Cardiac muscle cell (in vitro differentiated cells and primary cell): Measurements from ENCODE around the gene CD4. TPM values are rescaled to one million over a fixed set of nuclear protein-coding genes. Genes with fewer than 3 reads are reported as not detected.

Experiments used
- DNase-seq, 2 donors: peaks; one replicate each; pipeline versions ENCODE4 v3.0.0 to v3.0.0-alpha.2; 2010 to 2017; ENCODE audit warnings: low read depth in 1 of 2, low spot score in 1 of 2
- H3K27ac ChIP-seq: fragments of 200-600 bp; sonication (generic); 2 replicates; pipeline ENCODE4 v1.5.1; 2016
- H3K27me3 ChIP-seq: fragments of 200-600 bp; sonication (generic); 2 replicates; pipeline ENCODE4 v1.6.0; 2016; ENCODE audit warnings: control low read depth
- H3K36me3 ChIP-seq: fragments of 200-600 bp; sonication (generic); 2 replicates; pipeline ENCODE4 v1.5.1; 2016; ENCODE audit warnings: control low read depth
- H3K4me1 ChIP-seq: fragments of 200-600 bp; sonication (generic); 2 replicates; pipeline ENCODE4 v1.8.1; 2017; ENCODE audit warnings: low read depth, mild to moderate bottlenecking, mixed run types
- H3K4me3 ChIP-seq: fragments of 200-600 bp; sonication (generic); 2 replicates; pipeline ENCODE4 v1.5.1; 2016; ENCODE audit warnings: mild to moderate bottlenecking
- H3K9me3 ChIP-seq: fragments of 200-600 bp; sonication (generic); 2 replicates; pipeline ENCODE4 v1.5.1; 2017; ENCODE audit warnings: low read depth, mild to moderate bottlenecking, control low read depth
- polyA plus RNA-seq: library from polyadenylated mRNA; unstranded; fragments of >200 nt; fragmentation: Nextera tagmentation; extraction: Ambion mirVana; gene quantifications from 2 replicates; pipeline ENCODE4 v1.2.1, GENCODE V29; 2016
- total RNA-seq: library from RNA; depleted of rRNA; stranded (reverse); fragments of >200 nt; gene quantifications from 2 replicates; pipeline ENCODE4 v1.2.3, GENCODE V29; 2016
- TF ChIP-seq, protein P1 (sequence below): IDR thresholded peaks from 2 replicates; pipeline ENCODE4 v1.5.1; 2012; ENCODE audit warnings: low read depth, mild to moderate bottlenecking, low read length

Gene CD4
- total and polyA plus RNA-seq, 2 experiments from 2014 or later = 3.3 to 5.9 TPM

DNA sequence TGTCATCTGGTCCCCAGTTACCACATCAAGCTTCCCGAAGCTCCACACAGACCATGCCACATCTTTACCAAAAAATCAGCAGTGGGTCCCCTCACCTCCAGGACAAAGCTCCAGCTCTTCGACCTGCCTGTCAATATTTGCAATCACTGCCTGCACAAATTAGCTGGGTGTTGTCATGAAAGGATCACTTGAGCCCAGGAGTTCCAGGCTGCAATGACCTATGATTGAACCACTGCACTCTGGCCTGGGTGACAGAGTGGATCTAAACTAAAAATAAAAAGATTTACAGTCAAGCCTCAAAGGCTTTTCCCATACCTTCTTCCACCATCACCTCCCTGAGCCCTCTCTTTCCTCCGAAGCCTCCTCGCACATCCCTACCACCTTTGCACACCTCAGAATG lies 7.2 kb downstream of the CD4 start:
- Histone ChIP-seq H3K4me3 (no peak overlapping the region), H3K4me1 (peaks cover 21% of the 10 kb centered on the region), H3K27me3 (no peaks in the 10 kb centered on the region), H3K9me3 (no peaks in the 10 kb centered on the region), H3K27ac (no peak overlapping the region), H3K36me3 (no peaks in the 10 kb centered on the region)
- TF ChIP-seq, protein P1, sequence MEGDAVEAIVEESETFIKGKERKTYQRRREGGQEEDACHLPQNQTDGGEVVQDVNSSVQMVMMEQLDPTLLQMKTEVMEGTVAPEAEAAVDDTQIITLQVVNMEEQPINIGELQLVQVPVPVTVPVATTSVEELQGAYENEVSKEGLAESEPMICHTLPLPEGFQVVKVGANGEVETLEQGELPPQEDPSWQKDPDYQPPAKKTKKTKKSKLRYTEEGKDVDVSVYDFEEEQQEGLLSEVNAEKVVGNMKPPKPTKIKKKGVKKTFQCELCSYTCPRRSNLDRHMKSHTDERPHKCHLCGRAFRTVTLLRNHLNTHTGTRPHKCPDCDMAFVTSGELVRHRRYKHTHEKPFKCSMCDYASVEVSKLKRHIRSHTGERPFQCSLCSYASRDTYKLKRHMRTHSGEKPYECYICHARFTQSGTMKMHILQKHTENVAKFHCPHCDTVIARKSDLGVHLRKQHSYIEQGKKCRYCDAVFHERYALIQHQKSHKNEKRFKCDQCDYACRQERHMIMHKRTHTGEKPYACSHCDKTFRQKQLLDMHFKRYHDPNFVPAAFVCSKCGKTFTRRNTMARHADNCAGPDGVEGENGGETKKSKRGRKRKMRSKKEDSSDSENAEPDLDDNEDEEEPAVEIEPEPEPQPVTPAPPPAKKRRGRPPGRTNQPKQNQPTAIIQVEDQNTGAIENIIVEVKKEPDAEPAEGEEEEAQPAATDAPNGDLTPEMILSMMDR = no peak
- DNase-seq = no peak

DNA sequence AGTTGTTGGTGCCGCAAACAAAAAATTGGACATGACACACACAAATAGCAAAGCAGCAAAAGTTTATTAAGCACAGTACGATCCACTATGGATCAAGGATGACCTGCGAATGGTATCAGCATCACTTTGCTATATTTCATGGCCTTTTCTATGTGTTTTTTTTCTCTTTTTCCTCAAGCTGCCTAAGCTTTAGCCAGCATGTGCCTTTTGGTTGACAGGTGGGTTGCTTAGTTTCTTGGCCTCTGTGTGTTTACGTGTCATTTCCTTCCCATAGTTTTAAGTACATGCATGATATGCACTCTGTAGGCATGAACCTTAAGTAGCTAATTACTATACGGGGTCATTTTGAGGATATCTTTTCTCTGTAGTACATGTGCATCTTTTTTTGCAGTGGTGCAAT lies 9.8 kb downstream of the CD4 start:
- no peak for DNase-seq
- no peaks in the 10 kb centered on the region for H3K9me3 ChIP-seq

DNA sequence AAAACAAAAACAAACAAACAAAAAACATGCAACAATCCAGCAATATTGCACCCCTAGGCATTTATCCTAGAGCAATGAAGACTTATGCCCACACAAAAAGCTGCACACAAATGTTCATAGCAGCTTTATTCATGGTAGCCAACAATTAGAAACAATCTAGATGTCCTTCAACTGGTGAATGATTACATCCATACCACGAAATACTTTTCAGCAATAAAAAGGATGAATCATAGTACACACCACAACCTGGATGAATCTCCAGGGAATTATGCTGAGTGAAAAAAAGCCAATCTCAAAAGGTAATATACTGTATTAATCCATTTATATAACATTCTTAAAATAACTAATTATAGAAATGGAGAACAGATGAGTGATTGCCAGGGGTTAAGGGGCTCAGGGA lies 17.8 kb downstream of the CD4 start:
- Histone ChIP-seq H3K27ac (no peak overlapping the region), H3K4me1 (no peaks in the 10 kb centered on the region), H3K36me3 (no peaks in the 10 kb centered on the region), H3K27me3 (no peaks in the 10 kb centered on the region), H3K9me3 (no peaks in the 10 kb centered on the region), H3K4me3 (no peak overlapping the region)
- TF ChIP-seq, protein P1 = no peak
- DNase-seq = no peak

More for the DNA sequence above, 9.8 kb downstream of the CD4 start:
- Histone ChIP-seq H3K27ac (no peak overlapping the region), H3K4me1 (peaks cover 13% of the 10 kb centered on the region), H3K27me3 (no peaks in the 10 kb centered on the region), H3K4me3 (no peak overlapping the region), H3K36me3 (no peaks in the 10 kb centered on the region)
- TF ChIP-seq, protein P1 = no peak

DNA sequence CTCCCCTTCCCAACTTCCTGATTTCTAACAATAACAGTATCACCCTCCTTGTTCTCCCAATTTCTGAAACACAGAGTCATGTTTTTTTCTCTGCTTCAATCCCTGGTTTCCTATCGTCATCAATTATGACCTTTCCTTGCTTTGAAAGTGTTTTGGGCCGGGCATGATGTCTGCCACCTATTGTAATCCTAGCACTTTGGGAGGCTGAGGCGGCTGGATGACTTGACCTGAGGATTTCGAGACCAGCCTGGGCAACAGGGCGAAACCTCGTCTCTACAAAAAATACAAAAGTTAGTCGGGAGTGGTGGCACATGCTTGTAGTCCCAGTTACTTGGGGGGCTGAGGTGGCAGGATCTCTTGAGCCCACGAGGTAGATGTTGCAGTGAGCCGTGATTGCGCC lies 19.7 kb downstream of the CD4 start:
- no peaks in the 10 kb centered on the region for H3K4me1 ChIP-seq
- no peak overlapping the region for H3K27ac ChIP-seq
- no peaks in the 10 kb centered on the region for H3K36me3 ChIP-seq
- TF ChIP-seq, protein P1 = no peak
- H3K9me3 ChIP-seq = no peaks in the 10 kb centered on the region
- no peak for DNase-seq
- H3K27me3 ChIP-seq = no peaks in the 10 kb centered on the region
- no peak overlapping the region for H3K4me3 ChIP-seq

DNA sequence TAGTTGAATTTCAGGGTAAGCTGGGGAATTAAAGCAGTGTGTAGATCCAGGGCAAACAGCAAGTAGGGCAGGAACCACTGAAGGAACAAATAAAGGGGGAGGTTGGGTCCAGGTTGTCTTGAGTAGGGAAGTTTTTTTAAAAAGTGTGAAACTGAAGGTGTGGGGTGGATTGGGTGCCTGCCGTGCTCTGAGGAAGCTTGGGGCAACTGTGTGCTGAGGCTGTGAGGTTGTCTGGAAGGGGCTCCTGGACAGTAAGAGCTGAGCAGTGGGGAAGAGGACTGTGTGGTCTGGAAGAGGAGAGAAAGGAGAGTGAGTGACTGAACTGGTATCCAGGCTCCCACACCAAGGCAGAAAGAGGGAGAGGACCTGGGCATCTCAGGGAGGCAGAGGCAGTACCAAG lies 21.4 kb downstream of the CD4 start:
- DNase-seq = no peak
- no peak overlapping the region for H3K27ac ChIP-seq
- H3K27me3 ChIP-seq = no peaks in the 10 kb centered on the region
- H3K9me3 ChIP-seq = no peaks in the 10 kb centered on the region
- TF ChIP-seq, protein P1 = no peak
- no peak overlapping the region for H3K4me3 ChIP-seq
- no peaks in the 10 kb centered on the region for H3K36me3 ChIP-seq
- H3K4me1 ChIP-seq = no peaks in the 10 kb centered on the region

DNA sequence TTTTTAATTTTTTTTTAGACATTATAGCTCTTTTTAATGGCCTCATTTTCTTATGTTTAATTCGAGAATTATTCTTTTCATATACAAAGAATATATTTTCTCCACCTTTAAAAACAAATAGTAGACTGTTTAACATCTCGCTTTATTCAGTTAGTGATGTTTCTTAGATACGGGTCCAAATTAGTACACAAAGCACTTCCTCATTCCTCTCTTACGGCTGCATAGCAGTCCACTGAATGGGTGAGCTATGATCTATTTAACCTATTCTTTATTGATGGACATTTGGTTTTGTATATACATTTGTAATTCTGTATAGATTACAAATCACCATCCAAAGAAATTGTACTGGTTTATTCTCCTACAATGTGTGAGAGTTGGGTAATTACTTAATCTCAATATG lies 24.0 kb downstream of the CD4 start:
- Histone ChIP-seq H3K4me1 (peaks cover 3% of the 10 kb centered on the region), H3K36me3 (no peaks in the 10 kb centered on the region), H3K4me3 (no peak overlapping the region), H3K9me3 (no peaks in the 10 kb centered on the region), H3K27ac (no peak overlapping the region), H3K27me3 (no peaks in the 10 kb centered on the region)
- TF ChIP-seq, protein P1 = no peak
- no peak for DNase-seq
